Measurements from ENCODE around the gene USP48. TPM values are rescaled to one million over a fixed set of nuclear protein-coding genes. Genes with fewer than 3 reads are reported as not detected.
A peak's percentile ranks its signal among the peaks of the same experiment; 100 is the strongest.

Gene USP48
- total RNA-seq, 1 donor from 2014 or later, result 78.7 TPM

- Mint-ChIP-seq H3K4me1 (ENCODE audit: low read depth, unreplicated experiment) (peaks cover 21% of the 10 kb centered on the region), H3K27me3 (ENCODE audit: unreplicated experiment) (peaks cover 3% of the 10 kb centered on the region), H3K4me3 (ENCODE audit: unreplicated experiment) (no peak overlapping the region), H3K9me3 (ENCODE audit: unreplicated experiment) (no peaks in the 10 kb centered on the region), H3K36me3 (ENCODE audit: unreplicated experiment) (no peaks in the 10 kb centered on the region), H3K27ac (ENCODE audit: unreplicated experiment) (no peak overlapping the region)
- no peak for TF ChIP-seq CTCF (IDR thresholded peaks at IDR 0.05; ENCODE audit: partially characterized antibody, unreplicated experiment)
- DNase-seq, result no peak
Observed at GRCh38 chr1:21704145-21704544, 78.8 kb downstream of the USP48 start.

- Mint-ChIP-seq H3K4me1 (ENCODE audit: low read depth, unreplicated experiment) (peaks cover 21% of the 10 kb centered on the region), H3K27me3 (ENCODE audit: unreplicated experiment) (peaks cover 5% of the 10 kb centered on the region), H3K27ac (ENCODE audit: unreplicated experiment) (no peak overlapping the region), H3K36me3 (ENCODE audit: unreplicated experiment) (no peaks in the 10 kb centered on the region), H3K9me3 (ENCODE audit: unreplicated experiment) (no peaks in the 10 kb centered on the region), H3K4me3 (ENCODE audit: unreplicated experiment) (no peak overlapping the region)
- peak; percentile 67 for TF ChIP-seq CTCF (IDR thresholded peaks at IDR 0.05; ENCODE audit: partially characterized antibody, unreplicated experiment)
- DNase-seq, result no peak
Observed at GRCh38 chr1:21703318-21703963, 79.5 kb downstream of the USP48 start.

GRCh38 chr1:21702780-21703179 lies 80.2 kb downstream of the USP48 start:
- H3K4me3 Mint-ChIP-seq (ENCODE audit: unreplicated experiment), result no peak overlapping the region
- no peaks in the 10 kb centered on the region for H3K9me3 Mint-ChIP-seq (ENCODE audit: unreplicated experiment)
- no peak for DNase-seq
- peaks cover 21% of the 10 kb centered on the region for H3K4me1 Mint-ChIP-seq (ENCODE audit: low read depth, unreplicated experiment)
- no peaks in the 10 kb centered on the region for H3K36me3 Mint-ChIP-seq (ENCODE audit: unreplicated experiment)
- TF ChIP-seq CTCF (IDR thresholded peaks at IDR 0.05; ENCODE audit: partially characterized antibody, unreplicated experiment), result no peak
- no peak overlapping the region for H3K27ac Mint-ChIP-seq (ENCODE audit: unreplicated experiment)
- H3K27me3 Mint-ChIP-seq (ENCODE audit: unreplicated experiment), result peaks cover 5% of the 10 kb centered on the region

- H3K4me1 Mint-ChIP-seq (ENCODE audit: low read depth, unreplicated experiment), result peaks cover 18% of the 10 kb centered on the region
- TF ChIP-seq CTCF (IDR thresholded peaks at IDR 0.05; ENCODE audit: partially characterized antibody, unreplicated experiment), result no peak
- H3K27me3 Mint-ChIP-seq (ENCODE audit: unreplicated experiment), result peaks cover 5% of the 10 kb centered on the region
- H3K27ac Mint-ChIP-seq (ENCODE audit: unreplicated experiment), result no peak overlapping the region
- no peaks in the 10 kb centered on the region for H3K36me3 Mint-ChIP-seq (ENCODE audit: unreplicated experiment)
- no peak overlapping the region for H3K4me3 Mint-ChIP-seq (ENCODE audit: unreplicated experiment)
- DNase-seq, result no peak
- H3K9me3 Mint-ChIP-seq (ENCODE audit: unreplicated experiment), result peaks cover under 1% of the 10 kb centered on the region
Observed at GRCh38 chr1:21701401-21701800, 81.5 kb downstream of the USP48 start.

GRCh38 chr1:21700094-21700493 lies 82.9 kb downstream of the USP48 start:
- Mint-ChIP-seq H3K27me3 (ENCODE audit: unreplicated experiment) (peaks cover 5% of the 10 kb centered on the region), H3K4me1 (ENCODE audit: low read depth, unreplicated experiment) (peaks cover 6% of the 10 kb centered on the region), H3K27ac (ENCODE audit: unreplicated experiment) (no peak overlapping the region), H3K4me3 (ENCODE audit: unreplicated experiment) (no peak overlapping the region), H3K9me3 (ENCODE audit: unreplicated experiment) (peaks cover 3% of the 10 kb centered on the region), H3K36me3 (ENCODE audit: unreplicated experiment) (no peaks in the 10 kb centered on the region)
- no peak for TF ChIP-seq CTCF (IDR thresholded peaks at IDR 0.05; ENCODE audit: partially characterized antibody, unreplicated experiment)
- DNase-seq, result no peak
